GM12801 (cell line): ENCODE measurements around the gene TDP2.

Source experiments
- TF ChIP-seq, protein P1 (sequence below): IDR thresholded peaks from one replicate; pipeline ENCODE4 v1.5.1; 2011; ENCODE audit warnings: control low read depth; ENCODE audit not compliant: insufficient read length; ENCODE audit errors: extremely low read depth

The TDP2 gene

GRCh38 chr6:24699521-24700359, 33.0 kb upstream of the TDP2 start:
- TF ChIP-seq, protein P1, sequence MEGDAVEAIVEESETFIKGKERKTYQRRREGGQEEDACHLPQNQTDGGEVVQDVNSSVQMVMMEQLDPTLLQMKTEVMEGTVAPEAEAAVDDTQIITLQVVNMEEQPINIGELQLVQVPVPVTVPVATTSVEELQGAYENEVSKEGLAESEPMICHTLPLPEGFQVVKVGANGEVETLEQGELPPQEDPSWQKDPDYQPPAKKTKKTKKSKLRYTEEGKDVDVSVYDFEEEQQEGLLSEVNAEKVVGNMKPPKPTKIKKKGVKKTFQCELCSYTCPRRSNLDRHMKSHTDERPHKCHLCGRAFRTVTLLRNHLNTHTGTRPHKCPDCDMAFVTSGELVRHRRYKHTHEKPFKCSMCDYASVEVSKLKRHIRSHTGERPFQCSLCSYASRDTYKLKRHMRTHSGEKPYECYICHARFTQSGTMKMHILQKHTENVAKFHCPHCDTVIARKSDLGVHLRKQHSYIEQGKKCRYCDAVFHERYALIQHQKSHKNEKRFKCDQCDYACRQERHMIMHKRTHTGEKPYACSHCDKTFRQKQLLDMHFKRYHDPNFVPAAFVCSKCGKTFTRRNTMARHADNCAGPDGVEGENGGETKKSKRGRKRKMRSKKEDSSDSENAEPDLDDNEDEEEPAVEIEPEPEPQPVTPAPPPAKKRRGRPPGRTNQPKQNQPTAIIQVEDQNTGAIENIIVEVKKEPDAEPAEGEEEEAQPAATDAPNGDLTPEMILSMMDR, result no peak

- TF ChIP-seq, protein P1, result no peak
Measured at GRCh38 chr6:24696097-24696496, 29.4 kb upstream of the TDP2 start.

GRCh38 chr6:24694198-24694597, 27.5 kb upstream of the TDP2 start:
- TF ChIP-seq, protein P1, result no peak

- TF ChIP-seq, protein P1, result no peak
Measured at GRCh38 chr6:24692848-24693592, 26.3 kb upstream of the TDP2 start.

GRCh38 chr6:24692415-24692814, 25.7 kb upstream of the TDP2 start:
- TF ChIP-seq, protein P1, result no peak

DNA sequence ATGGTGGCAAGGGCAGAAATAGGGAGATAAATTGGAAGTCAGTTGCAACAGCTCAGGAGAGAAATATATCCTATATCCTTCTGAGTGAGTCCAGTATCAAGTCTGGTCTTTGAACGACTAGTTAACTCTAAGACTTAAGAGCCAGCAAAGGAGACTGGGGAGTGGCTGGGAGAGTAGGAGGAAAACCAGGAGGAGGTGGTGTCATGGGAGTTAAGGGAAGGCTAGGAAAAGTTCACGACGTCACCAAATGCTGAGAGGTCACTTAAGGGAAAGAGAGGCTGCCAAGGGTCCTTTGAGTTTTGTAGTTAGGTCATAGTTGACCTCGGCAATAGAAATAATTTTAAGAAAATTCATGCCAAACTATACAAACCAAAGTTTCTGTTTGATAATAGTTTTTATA, 25.3 kb upstream of the TDP2 start:
- TF ChIP-seq, protein P1, result no peak

GRCh38 chr6:24691550-24691949, 24.9 kb upstream of the TDP2 start:
- TF ChIP-seq, protein P1, result no peak
